GM19397 (cell line): ENCODE measurements around the gene FOS.

Experiments used
- ATAC-seq: cut with Tn5 transposase; IDR thresholded peaks from one replicate; pipeline ENCODE4 v1.9.1; 2021; ENCODE audit warnings: mild to moderate bottlenecking, moderate library complexity; ENCODE audit not compliant: unreplicated experiment

The FOS gene

GRCh38 chr14:75311356-75311755 lies 32.7 kb downstream of the FOS start:
- no peak for ATAC-seq

- no peak for ATAC-seq
Measured at GRCh38 chr14:75312341-75312740, 33.7 kb downstream of the FOS start.

- no peak for ATAC-seq
Measured at GRCh38 chr14:75313294-75313693, 34.7 kb downstream of the FOS start.

- ATAC-seq = no peak
Measured at GRCh38 chr14:75315144-75315543, 36.5 kb downstream of the FOS start.

GRCh38 chr14:75317148-75317547 lies 38.5 kb downstream of the FOS start:
- ATAC-seq = no peak

GRCh38 chr14:75318353-75318752 lies 39.7 kb downstream of the FOS start:
- no peak for ATAC-seq

- no peak for ATAC-seq
Measured at GRCh38 chr14:75319021-75319420, 40.4 kb downstream of the FOS start.

GRCh38 chr14:75320196-75320595 lies 41.6 kb downstream of the FOS start:
- ATAC-seq = no peak

GRCh38 chr14:75322746-75323145 lies 44.1 kb downstream of the FOS start:
- no peak for ATAC-seq

- ATAC-seq = no peak
Measured at GRCh38 chr14:75323571-75323970, 44.9 kb downstream of the FOS start.

- ATAC-seq = no peak
Measured at GRCh38 chr14:75328558-75329155, 50.0 kb downstream of the FOS start.

GRCh38 chr14:75329369-75329768 lies 50.7 kb downstream of the FOS start:
- ATAC-seq = no peak

- no peak for ATAC-seq
Measured at GRCh38 chr14:75331471-75331870, 52.8 kb downstream of the FOS start.
